Astrocyte (in vitro differentiated cells and primary cell): ENCODE results near the gene ZNF385C. TPM values are rescaled to one million over a fixed set of nuclear protein-coding genes. Genes with fewer than 3 reads are reported as not detected.

Experiments
- DNase-seq: peaks from one replicate; pipeline ENCODE4 v3.0.0-alpha.2; 2010; ENCODE audit warnings: low read depth
- FAIRE-seq: peaks from 2 replicates; lab custom pipeline; 2011; peaks lifted over from hg19 to GRCh38; lab: Jason Lieb, UNC
- H2AFZ ChIP-seq: 2 replicates; pipeline ENCODE4 v1.6.0; 2012; ENCODE audit warnings: low read depth, low read length, inconsistent platforms
- H3K27ac ChIP-seq: 2 replicates; pipeline ENCODE4 v1.5.1; 2011; ENCODE audit warnings: low read depth, low read length, inconsistent platforms
- H3K27me3 ChIP-seq: 2 replicates; pipeline ENCODE4 v1.6.0; 2011; ENCODE audit warnings: low read length, inconsistent platforms; ENCODE audit not compliant: insufficient read depth
- H3K36me3 ChIP-seq: 2 replicates; pipeline ENCODE4 v1.5.1; 2011; ENCODE audit warnings: low read length, inconsistent platforms; ENCODE audit not compliant: insufficient read depth
- H3K4me1 ChIP-seq: 2 replicates; pipeline ENCODE4 v1.5.1; 2011; ENCODE audit warnings: low read length, inconsistent platforms; ENCODE audit not compliant: insufficient read depth
- H3K4me2 ChIP-seq: 2 replicates; pipeline ENCODE4 v1.6.0; 2012; ENCODE audit warnings: low read length, inconsistent platforms
- H3K4me3 ChIP-seq: 2 replicates; pipeline ENCODE4 v1.5.1; 2011; ENCODE audit warnings: low read depth, mild to moderate bottlenecking, low read length, inconsistent platforms; ENCODE audit not compliant: insufficient read depth
- H3K79me2 ChIP-seq: 2 replicates; pipeline ENCODE4 v1.6.0; 2012; ENCODE audit warnings: mild to moderate bottlenecking, low read length, inconsistent platforms; ENCODE audit not compliant: insufficient read depth
- H3K9ac ChIP-seq: 2 replicates; pipeline ENCODE4 v1.6.0; 2012; ENCODE audit warnings: mild to moderate bottlenecking, low read length, inconsistent platforms
- H3K9me3 ChIP-seq: 2 replicates; pipeline ENCODE4 v1.5.1; 2012; ENCODE audit warnings: low read depth, mild to moderate bottlenecking, low read length, inconsistent platforms; ENCODE audit not compliant: insufficient read depth
- H4K20me1 ChIP-seq: 2 replicates; pipeline ENCODE4 v1.6.0; 2012; ENCODE audit warnings: low read length, inconsistent platforms; ENCODE audit not compliant: insufficient read depth
- H3K27ac Mint-ChIP-seq: one replicate; pipeline ENCODE4 v1.8.0; 2021; ENCODE audit warnings: mild to moderate bottlenecking, mixed read lengths; ENCODE audit not compliant: unreplicated experiment
- H3K27me3 Mint-ChIP-seq: one replicate; pipeline ENCODE4 v1.8.0; 2021; ENCODE audit warnings: low read depth, mixed read lengths; ENCODE audit not compliant: unreplicated experiment
- H3K36me3 Mint-ChIP-seq: one replicate; pipeline ENCODE4 v1.8.0; 2021; ENCODE audit warnings: low read depth, mixed read lengths; ENCODE audit not compliant: unreplicated experiment
- H3K4me1 Mint-ChIP-seq: one replicate; pipeline ENCODE4 v1.8.0; 2021; ENCODE audit warnings: low read depth, mixed read lengths; ENCODE audit not compliant: unreplicated experiment
- H3K4me3 Mint-ChIP-seq: one replicate; pipeline ENCODE4 v1.8.0; 2021; ENCODE audit warnings: mild to moderate bottlenecking, moderate library complexity, mixed read lengths; ENCODE audit not compliant: unreplicated experiment
- H3K9me3 Mint-ChIP-seq: one replicate; pipeline ENCODE4 v1.8.0; 2021; ENCODE audit warnings: mild to moderate bottlenecking, mixed read lengths; ENCODE audit not compliant: unreplicated experiment
- EZH2 ChIP-seq: IDR thresholded peaks from 2 replicates; pipeline ENCODE4 v1.6.1; 2012; ENCODE audit warnings: mild to moderate bottlenecking, low read length, inconsistent platforms; ENCODE audit not compliant: insufficient read depth
- total RNA-seq: library from RNA; stranded (reverse); gene quantifications from 2 replicates; pipeline ENCODE4 v1.2.1, GENCODE V29; 2021
- TF ChIP-seq, protein P1 (sequence below): IDR thresholded peaks from 2 replicates; pipeline ENCODE4 v1.5.1; 2011; ENCODE audit warnings: low read depth, mild to moderate bottlenecking, inconsistent platforms, low read length, moderate library complexity; ENCODE audit not compliant: insufficient read depth

ZNF385C gene
- total RNA-seq, 1 donor from 2014 or later, result 0.39 TPM

DNA sequence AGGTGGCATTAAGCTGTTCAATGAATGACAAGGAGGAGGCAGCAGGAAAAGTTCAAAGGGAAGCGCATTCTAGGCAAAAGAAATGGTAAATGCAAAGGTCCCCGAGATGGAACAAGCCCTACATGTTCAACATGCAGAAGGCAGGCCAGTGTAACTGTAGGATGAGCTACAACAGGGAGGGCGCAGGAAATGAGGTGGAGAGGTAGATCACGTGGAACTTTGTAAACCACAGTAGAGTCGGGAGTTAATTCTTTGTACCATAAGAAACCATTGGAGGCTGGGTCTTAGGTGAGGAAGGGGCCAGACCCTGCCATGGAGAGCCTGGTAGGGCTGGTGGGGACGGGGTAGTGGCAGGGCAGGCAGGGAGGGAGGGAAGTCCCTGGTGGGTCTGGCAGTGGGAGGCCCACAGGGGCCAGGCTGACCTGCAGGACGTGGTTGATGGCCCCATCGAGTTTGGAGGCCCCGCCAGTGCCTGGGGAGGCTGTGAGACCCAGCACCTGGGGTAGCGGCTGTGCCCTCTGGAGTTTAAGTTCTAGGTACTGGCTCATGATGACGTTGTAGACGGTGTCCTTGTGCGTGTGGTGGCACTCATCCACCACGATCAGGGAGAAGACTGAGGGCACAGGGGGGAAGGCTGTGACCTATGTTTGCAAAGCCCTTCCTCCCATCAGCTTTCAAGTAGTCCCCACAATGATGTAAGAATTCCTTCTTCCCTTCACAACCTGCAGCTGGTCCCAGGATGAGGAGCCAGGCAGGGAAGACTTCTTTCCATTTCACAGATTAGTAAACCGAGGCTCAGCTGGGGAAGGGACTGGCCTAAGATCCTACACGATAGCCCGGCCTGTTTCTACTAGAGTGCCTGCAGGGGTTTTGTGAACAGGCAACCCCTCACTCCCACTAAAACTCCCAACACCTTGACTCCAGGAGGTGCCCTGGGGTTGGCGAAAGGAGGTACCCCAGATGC, 12.3 kb upstream of the ZNF385C start:
- no peaks in the 10 kb centered on the region for H3K79me2 ChIP-seq
- no peaks in the 10 kb centered on the region for H3K9me3 ChIP-seq
- H3K4me1 ChIP-seq, result no peaks in the 10 kb centered on the region
- no peak overlapping the region for H3K4me2 ChIP-seq
- H2AFZ ChIP-seq, result no peak overlapping the region
- no peak overlapping the region for H3K27ac ChIP-seq
- TF ChIP-seq, protein P1, sequence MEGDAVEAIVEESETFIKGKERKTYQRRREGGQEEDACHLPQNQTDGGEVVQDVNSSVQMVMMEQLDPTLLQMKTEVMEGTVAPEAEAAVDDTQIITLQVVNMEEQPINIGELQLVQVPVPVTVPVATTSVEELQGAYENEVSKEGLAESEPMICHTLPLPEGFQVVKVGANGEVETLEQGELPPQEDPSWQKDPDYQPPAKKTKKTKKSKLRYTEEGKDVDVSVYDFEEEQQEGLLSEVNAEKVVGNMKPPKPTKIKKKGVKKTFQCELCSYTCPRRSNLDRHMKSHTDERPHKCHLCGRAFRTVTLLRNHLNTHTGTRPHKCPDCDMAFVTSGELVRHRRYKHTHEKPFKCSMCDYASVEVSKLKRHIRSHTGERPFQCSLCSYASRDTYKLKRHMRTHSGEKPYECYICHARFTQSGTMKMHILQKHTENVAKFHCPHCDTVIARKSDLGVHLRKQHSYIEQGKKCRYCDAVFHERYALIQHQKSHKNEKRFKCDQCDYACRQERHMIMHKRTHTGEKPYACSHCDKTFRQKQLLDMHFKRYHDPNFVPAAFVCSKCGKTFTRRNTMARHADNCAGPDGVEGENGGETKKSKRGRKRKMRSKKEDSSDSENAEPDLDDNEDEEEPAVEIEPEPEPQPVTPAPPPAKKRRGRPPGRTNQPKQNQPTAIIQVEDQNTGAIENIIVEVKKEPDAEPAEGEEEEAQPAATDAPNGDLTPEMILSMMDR, result no peak
- Mint-ChIP-seq H3K4me1 (peaks cover 3% of the 10 kb centered on the region), H3K4me3 (no peak overlapping the region), H3K36me3 (peaks cover 4% of the 10 kb centered on the region), H3K27me3 (peaks cover 16% of the 10 kb centered on the region), H3K9me3 (peaks cover 2% of the 10 kb centered on the region), H3K27ac (no peak overlapping the region)
- no peak for FAIRE-seq
- H4K20me1 ChIP-seq, result no peaks in the 10 kb centered on the region
- no peaks in the 10 kb centered on the region for H3K36me3 ChIP-seq
- no peak for DNase-seq
- no peak overlapping the region for H3K9ac ChIP-seq
- H3K27me3 ChIP-seq, result peaks cover 3% of the 10 kb centered on the region
- H3K4me3 ChIP-seq, result no peak overlapping the region

DNA sequence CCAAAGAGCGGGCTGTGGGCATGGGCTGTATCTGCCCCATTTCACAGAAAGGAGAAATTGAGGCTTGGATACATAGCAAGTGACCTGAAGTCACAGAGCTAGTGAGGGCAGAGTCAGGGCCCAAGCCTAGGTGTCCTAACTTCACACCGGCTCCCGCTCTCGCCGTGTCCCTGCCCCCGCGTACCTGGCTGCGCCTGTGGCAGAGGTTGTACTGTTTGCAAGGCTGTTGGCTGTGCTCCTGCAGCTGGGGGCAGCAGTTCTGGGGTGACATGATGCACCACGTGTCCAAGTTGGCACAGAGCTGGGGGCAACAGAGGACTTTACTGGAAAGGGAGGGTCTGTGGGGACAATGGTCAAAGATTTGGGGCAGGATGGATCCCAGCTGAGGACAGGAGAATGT, 10.8 kb upstream of the ZNF385C start:
- Histone ChIP-seq H3K4me2 (no peak overlapping the region), H3K27ac (no peak overlapping the region), H3K4me1 (no peaks in the 10 kb centered on the region), H3K27me3 (peaks cover 4% of the 10 kb centered on the region), H4K20me1 (no peaks in the 10 kb centered on the region), H3K36me3 (no peaks in the 10 kb centered on the region), H3K4me3 (no peak overlapping the region), H3K79me2 (no peaks in the 10 kb centered on the region), H3K9ac (no peak overlapping the region), H3K9me3 (no peaks in the 10 kb centered on the region), H2AFZ (no peak overlapping the region)
- H3K36me3 Mint-ChIP-seq, result peaks cover 10% of the 10 kb centered on the region
- no peak for DNase-seq
- FAIRE-seq, result no peak
- H3K4me1 Mint-ChIP-seq, result peaks cover 3% of the 10 kb centered on the region
- peaks cover 24% of the 10 kb centered on the region for H3K27me3 Mint-ChIP-seq
- H3K27ac Mint-ChIP-seq, result no peak overlapping the region
- TF ChIP-seq, protein P1, result no peak
- TF ChIP-seq EZH2, result no peak
- H3K4me3 Mint-ChIP-seq, result no peak overlapping the region
- H3K9me3 Mint-ChIP-seq, result peaks cover 2% of the 10 kb centered on the region
